Motor neuron (in vitro differentiated cells): ENCODE data around the gene ABHD16B. TPM values are rescaled to one million over a fixed set of nuclear protein-coding genes. Genes with fewer than 3 reads are reported as not detected.
A peak's percentile ranks its signal among the peaks of the same experiment; 100 is the strongest.
"Not testable (repeated sequence)": the region's sequence is repeated elsewhere in the genome, so short reads cannot be mapped to it uniquely, and the experiment has no call there.

Experiments used
- ATAC-seq, 8 experiments: fragments of 200-7000 bp; cut with Tn5 transposase; replicated peaks in 6 of 8; 2 replicates each; pipeline ENCODE4 v1.8.0; 2021; ENCODE audit warnings: mild to moderate bottlenecking in 8 of 8, moderate library complexity in 8 of 8
- H3K27ac ChIP-seq, 2 donors: fragments of 250-450 bp; sonication (Bioruptor Pico); 2 replicates each; pipeline ENCODE4 v1.9.0; 2021; ENCODE audit warnings: antibody characterized with exemption in 2 of 2, mild to moderate bottlenecking in 2 of 2, moderate library complexity in 1 of 2
- H3K4me1 ChIP-seq, 2 donors: fragments of 250-450 bp; sonication (Bioruptor Pico); replicated peaks in 1 of 2; 2 replicates each; pipeline ENCODE4 v1.6.1; 2021; ENCODE audit warnings: antibody characterized with exemption in 2 of 2, mild to moderate bottlenecking in 2 of 2, moderate library complexity in 1 of 2
- H3K4me3 ChIP-seq, 5 donors: fragments of 250-450 bp; sonication (Bioruptor Pico); 2 replicates each; pipeline ENCODE4 v1.9.0; 2021; ENCODE audit warnings: antibody characterized with exemption in 5 of 5, mild to moderate bottlenecking in 5 of 5, moderate library complexity in 4 of 5
- WGBS, 10 experiments: fragments of 450-650 bp; shearing (Covaris generic); methylation state at CpG; one replicate each; pipeline ENCODE4 v1.0.0; 2022; 5-methylcytosine and 5-hydroxymethylcytosine counted together
- in situ Hi-C, 9 experiments: fragments of 400-800 bp; cut with MboI; loops; one replicate each; pipeline ENCODE4 v1.15.0; 2021; ENCODE audit warnings: low sequenced_read_pairs in 9 of 9, low pct_unique_long_range_greater_than_20kb in 2 of 9; ENCODE audit not compliant: unreplicated experiment in 9 of 9
- total RNA-seq, 8 experiments: library from RNA; unstranded; fragments of 300-600 nt; gene quantifications; 2 replicates each; pipeline versions ENCODE4 v1.2.3 to v1.2.4, GENCODE V29; 2022

ABHD16B gene
- total RNA-seq, 8 experiments from 2014 or later: 0.60 TPM; not detected in 7

DNA sequence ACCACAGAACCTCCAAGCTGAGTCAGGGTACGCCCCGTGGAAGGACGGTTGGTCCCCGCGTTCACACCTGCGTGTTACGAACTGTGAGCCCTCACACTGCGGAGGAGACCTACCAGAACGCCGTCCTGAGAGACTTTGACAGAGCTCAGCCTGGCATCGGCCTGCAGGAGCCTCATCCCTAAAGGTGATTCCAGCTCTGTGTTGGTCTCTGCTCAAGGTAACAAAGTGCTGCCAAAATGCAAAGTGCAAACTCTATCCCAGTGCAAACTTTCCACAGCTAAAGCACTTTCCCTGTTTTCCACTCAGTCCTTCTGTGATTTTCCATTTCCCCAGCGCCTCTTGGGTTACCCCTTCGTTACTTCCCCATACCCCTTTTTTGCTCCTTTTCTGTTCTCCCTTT, 21.7 kb upstream of the ABHD16B start:
- H3K4me3 ChIP-seq: no peak overlapping the region
- H3K4me1 ChIP-seq: peaks cover 14 to 21% of the 10 kb centered on the region in 2 donors
- no peak overlapping the region for H3K27ac ChIP-seq
- ATAC-seq: no peak
- WGBS, 10 experiments: 50 to 100% (median 91%) methylated on average over 1 to 9 of the region's 13 CpGs; no CpG with 5 or more reads in 2 of the 10 experiments
- in situ Hi-C loops: no loop called here

DNA sequence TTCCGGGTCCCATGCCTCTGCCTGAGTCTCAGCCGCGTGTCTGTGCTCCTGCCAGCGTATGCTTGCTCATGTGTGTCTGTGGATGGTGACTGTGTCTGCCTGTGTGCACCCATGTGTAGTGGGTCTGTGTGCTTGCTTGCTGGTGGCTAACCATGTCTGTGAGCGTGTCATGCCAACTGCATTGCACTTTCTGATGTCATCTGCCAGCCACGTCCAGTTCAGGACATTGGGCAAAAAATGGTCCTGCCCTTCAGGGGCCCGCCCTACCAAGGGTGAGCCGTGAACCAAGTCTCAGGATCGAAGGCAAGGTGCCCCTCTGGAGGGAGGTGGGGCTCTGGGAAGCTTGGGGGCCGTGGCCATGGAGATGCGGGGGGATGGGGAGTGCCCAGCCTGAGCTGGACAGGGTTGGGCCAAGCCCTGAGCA, 20.9 kb upstream of the ABHD16B start:
- in situ Hi-C loops: no loop called here
- 65 to 92% (median 79%) methylated on average over 1 to 3 of the region's 11 CpGs; no CpG with 5 or more reads in 6 of the 10 experiments for WGBS, 10 experiments
- Histone ChIP-seq H3K27ac (no peak overlapping the region), H3K4me1 (peaks cover 10 to 14% of the 10 kb centered on the region in 2 donors), H3K4me3 (no peak overlapping the region)
- no peak for ATAC-seq

DNA sequence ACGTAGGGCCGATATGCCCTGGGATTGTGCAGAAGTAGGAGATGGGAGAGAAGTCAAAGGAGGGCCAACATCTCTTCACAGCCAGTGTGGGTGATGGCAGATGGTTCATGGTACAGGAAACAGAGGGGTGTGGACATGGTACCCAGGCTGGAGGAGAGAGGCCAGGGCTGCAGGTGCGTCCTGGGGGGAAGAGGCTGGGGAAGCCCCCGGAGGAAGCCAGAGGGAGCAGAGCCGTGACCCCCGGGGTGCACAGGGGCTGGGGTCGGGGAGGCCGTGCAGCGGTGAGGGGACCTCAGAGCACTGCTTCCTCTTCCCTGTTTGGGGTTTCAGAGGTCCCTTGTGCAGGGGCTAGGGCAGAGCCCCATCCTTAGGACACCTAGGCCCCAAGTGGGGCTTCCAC, 19.0 kb upstream of the ABHD16B start:
- peaks cover 19% of the 10 kb centered on the region in 2 donors for H3K4me1 ChIP-seq
- H3K4me3 ChIP-seq: no peak overlapping the region
- WGBS, 10 experiments: 80 to 100% (median 100%) methylated on average over 1 to 2 of the region's 9 CpGs; no CpG with 5 or more reads in 7 of the 10 experiments
- H3K27ac ChIP-seq: no peak overlapping the region
- ATAC-seq: no peak
- in situ Hi-C loops: no loop called here

DNA sequence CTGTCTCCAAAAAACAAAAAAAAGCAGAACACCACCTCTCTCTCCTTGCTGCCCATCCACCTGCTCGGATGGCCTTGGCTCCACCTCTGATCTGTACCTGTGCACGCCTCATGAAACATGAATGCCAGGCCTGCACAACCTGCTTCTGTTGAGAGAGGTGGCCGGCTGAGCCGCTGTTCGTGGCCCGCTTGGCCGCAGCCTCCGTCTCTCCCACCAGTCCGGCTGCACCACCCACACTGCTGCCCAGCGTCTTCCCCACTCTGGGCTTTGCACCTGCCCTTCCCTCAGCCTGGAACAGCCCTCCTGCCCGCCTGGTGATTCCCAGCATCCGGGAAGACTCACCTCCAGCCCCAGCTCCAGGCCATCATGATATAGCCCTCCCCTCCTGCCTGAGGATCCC, 18.1 kb upstream of the ABHD16B start:
- no peak for ATAC-seq
- no CpG with 5 or more reads among the region's 12 CpGs for WGBS, 10 experiments
- Histone ChIP-seq H3K4me3 (no peak overlapping the region), H3K27ac (no peak overlapping the region), H3K4me1 (peaks cover 24 to 29% of the 10 kb centered on the region in 2 donors)
- in situ Hi-C loops: no loop called here

DNA sequence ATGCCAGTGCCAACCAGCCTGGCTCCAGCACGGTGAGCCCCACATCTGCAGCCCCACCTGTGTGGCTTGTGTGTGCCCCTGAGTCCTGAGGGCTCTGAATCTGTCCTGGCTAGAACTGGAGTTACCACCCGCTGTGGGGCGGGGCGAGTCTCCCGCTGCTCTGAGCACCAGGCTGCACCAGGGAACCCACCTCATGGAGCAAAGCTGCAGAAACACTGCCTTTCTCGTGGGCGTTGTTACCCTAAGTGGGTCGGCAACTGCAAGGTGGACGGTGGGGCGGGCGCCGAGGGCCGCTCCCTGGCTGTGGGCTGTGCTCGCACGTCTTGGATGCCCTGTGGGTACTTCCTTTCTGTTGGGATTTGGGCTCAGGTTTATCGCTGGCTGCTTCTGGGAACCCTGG, 17.5 kb upstream of the ABHD16B start:
- Histone ChIP-seq H3K4me3 (no peak overlapping the region), H3K27ac (no peak overlapping the region), H3K4me1 (peaks cover 24 to 34% of the 10 kb centered on the region in 2 donors)
- WGBS, 10 experiments: 70% methylated on average over 5 of the region's 16 CpGs; no CpG with 5 or more reads in 9 of the 10 experiments
- ATAC-seq: no peak
- in situ Hi-C loops: no loop called here

DNA sequence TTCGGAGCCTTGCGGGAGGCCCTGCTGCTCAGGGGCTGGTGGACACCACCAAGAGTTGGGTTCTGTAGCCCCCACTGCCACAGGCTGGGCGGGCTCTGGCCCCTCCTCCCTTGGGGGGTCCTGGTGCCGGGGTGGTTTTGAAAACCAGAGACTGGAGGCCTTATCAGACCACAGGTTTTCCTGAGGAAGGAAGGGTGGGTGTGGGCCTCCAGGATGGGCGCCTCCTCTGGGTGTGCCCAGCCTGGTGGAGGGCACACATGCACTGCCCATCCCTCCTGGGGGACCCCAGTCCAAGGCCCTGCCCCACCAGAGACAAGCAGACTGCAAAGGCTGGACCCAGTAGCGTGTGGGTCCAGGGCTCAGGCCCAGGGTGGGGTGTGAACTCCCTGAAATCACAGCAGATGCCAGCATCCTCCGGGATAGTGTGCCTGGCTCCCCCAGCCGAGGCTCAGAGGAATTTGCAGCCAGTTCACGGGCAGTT, 16.7 kb upstream of the ABHD16B start:
- H3K4me3 ChIP-seq: no peak overlapping the region
- WGBS, 10 experiments: 0 to 100% (median 70%) methylated on average over 1 to 3 of the region's 9 CpGs; no CpG with 5 or more reads in 6 of the 10 experiments
- in situ Hi-C loops: no loop called here
- H3K4me1 ChIP-seq: peaks cover 24 to 34% of the 10 kb centered on the region in 2 donors
- no peak overlapping the region for H3K27ac ChIP-seq
- ATAC-seq: no peak

DNA sequence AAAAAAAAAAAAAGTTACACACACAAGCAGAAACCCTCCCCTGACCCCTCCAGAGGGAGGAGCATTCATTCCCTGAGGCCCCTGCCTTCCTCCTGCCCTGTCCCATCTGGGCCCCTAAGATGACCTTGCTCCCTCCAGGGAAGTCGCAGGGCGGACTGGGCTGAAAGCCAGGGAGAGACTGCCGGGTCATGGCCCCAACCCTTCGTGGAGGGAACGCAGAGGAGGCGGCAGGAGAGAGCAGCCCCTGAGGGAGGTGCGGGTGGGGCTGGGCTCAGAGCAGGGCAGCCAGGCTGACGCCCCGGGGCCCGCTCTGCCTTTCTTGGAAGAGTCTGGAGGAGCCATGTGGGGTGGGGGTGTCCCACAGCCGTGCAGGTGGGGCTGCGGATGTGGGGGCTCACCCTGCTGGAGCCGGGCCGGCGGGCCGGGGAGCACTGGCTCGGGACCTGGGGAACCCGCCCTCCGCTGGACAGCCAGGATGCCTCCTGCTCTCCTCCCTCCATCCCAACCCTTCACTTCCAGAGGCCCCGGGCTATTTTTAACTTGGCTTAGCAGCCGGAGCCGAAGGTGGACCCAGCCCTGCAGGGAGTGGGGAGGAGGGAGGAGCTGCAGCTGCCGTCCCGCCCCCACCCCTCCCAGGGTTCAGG, 15.0 kb upstream of the ABHD16B start:
- Histone ChIP-seq H3K4me3 (peak overlapping the region in 3 of 5 donors; percentile 1 to 26 (median 19)), H3K27ac (peak overlapping the region; percentile 47 to 85), H3K4me1 (peaks cover 24 to 34% of the 10 kb centered on the region in 2 donors)
- ATAC-seq: peak; percentile 86 to 94 (median 91)
- 5 to 7% methylated on average over 3 to 4 of the region's 24 CpGs; no CpG with 5 or more reads in 8 of the 10 experiments for WGBS, 10 experiments
- in situ Hi-C loops: no loop called here

DNA sequence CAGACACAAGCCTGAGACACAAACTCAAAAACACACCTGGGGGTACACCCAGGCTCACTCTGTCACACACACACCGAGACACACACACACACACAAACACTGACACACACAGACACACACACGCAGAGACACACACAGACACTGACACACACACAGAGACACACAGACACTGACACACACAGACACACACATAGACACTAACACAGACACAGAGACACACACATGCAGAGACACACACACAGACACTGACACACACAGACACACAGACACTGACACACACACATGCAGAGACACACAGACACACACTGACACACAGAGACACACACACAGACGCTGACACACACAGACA, 14.4 kb upstream of the ABHD16B start:
- peak overlapping the region; percentile 47 to 85 for H3K27ac ChIP-seq
- H3K4me3 ChIP-seq: no peak overlapping the region
- in situ Hi-C loops: no loop called here
- WGBS, 10 experiments: 0% methylated on average over 1 of the region's 3 CpGs; no CpG with 5 or more reads in 9 of the 10 experiments
- peak in 1 of 8 experiments; percentile 1 for ATAC-seq
- peaks cover 24 to 34% of the 10 kb centered on the region in 2 donors for H3K4me1 ChIP-seq

DNA sequence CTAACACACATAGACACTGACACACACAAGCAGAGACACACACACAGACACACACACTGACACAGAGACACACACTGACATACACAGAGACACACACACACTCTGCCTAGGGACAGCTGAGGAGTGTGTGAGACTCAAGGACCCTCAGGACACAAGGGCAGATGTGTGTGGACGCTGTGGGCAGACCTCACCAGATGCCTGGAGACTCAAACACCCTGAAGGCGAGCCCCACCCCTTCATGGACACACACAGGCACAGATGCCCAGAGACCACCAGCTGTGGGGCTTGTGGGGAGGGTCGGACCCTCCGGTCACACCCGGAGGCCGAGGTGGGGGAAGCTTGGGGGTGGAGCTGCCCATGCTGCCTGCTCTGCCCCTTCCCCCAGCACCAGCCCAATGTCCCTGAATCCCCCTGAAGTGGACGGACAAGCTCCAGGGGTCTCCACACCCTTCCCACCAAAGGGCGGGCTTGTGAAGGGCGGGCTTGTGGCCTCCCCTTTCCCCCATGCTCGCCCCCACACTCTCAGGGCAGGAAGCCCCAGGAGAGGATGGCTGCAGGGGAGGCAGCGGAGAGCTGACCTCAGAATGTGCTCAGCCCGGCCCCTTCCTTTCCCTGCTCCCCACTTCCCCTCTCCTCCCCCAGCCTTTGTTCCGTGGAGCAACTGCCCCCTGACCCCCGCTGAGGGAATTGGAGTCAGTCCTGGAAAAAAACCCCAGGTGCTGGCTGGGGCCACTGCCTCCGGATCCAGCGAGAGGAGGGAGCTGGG, 13.9 kb upstream of the ABHD16B start:
- H3K4me3 ChIP-seq: no peak overlapping the region
- in situ Hi-C loops: no loop called here
- peak in 7 of 8 experiments; percentile 1 to 25 (median 20) for ATAC-seq
- no CpG with 5 or more reads among the region's 16 CpGs for WGBS, 10 experiments
- H3K4me1 ChIP-seq: peaks cover 24 to 34% of the 10 kb centered on the region in 2 donors
- H3K27ac ChIP-seq: peak overlapping the region; percentile 52 to 85

DNA sequence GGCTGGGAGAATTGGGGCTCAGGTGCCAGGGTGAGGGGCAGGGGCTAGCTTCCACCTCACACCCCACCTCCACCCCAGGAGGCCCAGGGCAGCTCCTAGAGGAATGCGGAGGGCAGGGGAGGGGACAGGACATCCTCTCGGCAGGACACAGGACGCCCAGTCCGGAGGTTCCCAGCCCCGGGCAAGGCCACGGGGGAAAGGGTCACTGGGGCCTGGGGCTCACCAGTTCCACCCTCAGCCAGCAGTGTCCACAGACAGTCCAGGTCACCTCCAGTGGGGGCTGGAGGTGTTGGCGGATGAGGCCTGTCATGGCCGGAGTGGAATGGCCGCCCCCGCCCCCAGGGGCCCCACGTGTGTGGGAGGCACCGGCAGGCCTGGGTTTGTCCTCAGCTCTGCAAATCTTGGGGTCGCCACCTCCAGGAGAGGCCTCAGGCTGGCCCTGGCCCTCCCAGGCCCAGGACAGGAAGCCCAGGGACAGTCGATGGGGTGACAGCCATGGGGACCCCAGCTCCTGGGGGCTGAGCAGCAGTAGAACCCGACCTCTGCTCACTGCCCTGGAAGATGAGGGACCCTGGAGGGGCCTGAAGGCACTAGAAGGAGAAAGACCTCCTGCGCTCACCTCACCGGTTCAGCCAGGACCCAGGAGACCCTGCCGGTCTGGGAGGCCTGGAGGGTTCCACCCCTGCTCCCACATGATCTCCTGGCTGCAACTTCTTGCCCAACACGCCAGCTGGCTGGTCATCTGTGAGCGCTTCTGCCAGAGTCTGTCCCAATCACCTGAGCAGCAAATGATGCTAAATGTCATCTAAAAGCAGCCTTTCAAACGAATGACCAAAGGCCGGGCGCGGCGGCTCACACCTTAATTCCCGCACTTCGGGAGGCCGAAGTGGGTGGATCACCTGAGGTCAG, 13.0 kb upstream of the ABHD16B start:
- no peak overlapping the region for H3K4me3 ChIP-seq
- peaks cover 24 to 34% of the 10 kb centered on the region in 2 donors for H3K4me1 ChIP-seq
- peak overlapping the region; percentile 52 to 85 for H3K27ac ChIP-seq
- WGBS, 10 experiments: 53 to 94% (median 90%) methylated on average over 2 to 12 of the region's 28 CpGs; no CpG with 5 or more reads in 7 of the 10 experiments
- no peak for ATAC-seq
- in situ Hi-C loops: no loop called here

DNA sequence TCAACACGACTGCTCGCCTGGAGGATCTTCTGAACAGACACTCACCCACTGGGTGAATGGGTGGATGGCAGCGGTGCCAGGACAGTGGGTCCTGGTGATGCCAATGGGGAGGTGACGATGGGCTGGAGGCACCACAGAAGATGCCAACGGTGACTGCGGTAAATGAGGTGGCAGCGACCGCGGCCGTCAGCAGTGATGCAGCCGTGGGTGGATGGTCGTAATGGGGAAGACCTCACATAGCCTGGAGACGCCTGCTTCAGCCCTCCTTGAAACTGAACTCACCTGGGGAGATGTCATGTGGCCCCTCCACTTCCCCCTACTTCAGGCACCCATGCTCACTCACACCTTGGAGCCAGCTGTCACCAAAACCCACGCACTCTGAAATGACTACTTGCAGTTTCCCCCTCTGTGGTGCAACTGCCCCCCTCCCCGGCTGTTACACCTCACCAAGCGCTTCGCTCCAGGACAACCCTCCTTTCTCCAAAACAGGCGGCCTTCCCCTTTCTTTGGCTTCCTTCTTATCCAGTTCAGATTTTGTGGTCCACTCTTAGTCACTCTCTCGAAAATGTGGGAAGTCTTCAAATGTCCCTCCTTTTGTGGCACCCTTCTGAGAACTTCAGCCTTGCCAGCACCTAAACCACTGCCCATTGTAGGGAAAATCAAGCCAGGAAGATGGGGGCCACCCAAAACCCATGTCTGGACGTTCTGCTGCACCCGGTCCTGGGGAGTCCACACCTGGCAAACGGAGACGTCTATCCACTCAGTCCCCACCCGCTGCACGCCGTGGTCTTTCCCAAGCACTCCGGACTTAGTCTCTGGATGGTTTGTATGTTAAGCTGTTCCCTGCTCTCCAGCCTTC, 10.4 kb upstream of the ABHD16B start:
- peaks cover 43 to 50% of the 10 kb centered on the region in 2 donors for H3K4me1 ChIP-seq
- no peak overlapping the region for H3K27ac ChIP-seq
- H3K4me3 ChIP-seq: no peak overlapping the region
- no peak for ATAC-seq
- 61 to 100% (median 89%) methylated on average over 2 to 5 of the region's 27 CpGs; no CpG with 5 or more reads in 5 of the 10 experiments for WGBS, 10 experiments
- in situ Hi-C loops: loop anchor here in 2 of 9 experiments (25.0 kb wide), 2 partner anchors 89 to 314 kb away; partner anchors contain the start of genes PTK6 (in 1 of the 2) and SRMS (in 1 of the 2)

DNA sequence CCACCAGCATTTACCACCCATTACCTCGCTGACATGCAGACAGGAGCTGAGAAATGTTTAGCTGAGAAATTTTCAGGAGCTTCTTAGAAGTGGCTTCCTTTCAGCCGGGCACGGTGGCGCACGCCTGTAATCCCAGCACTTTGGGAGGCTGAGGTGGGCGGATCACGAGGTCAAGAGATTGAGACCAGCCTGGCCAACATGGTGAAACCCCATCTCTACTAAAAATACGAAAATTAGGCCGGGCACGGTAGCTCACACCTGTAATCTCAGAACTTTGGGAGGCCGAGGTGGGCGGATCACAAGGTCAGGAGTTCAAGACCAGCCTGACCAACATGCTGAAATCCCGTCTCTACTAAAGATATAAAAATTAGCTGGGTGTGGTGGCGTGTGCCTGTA, 9.8 kb upstream of the ABHD16B start:
- WGBS, 10 experiments: 76 to 100% (median 98%) methylated on average over 1 to 8 of the region's 14 CpGs; no CpG with 5 or more reads in 4 of the 10 experiments
- ATAC-seq, H3K4me3 ChIP-seq, H3K27ac ChIP-seq: not testable (repeated sequence)
- in situ Hi-C loops: loop anchor here in 2 of 9 experiments (25.0 kb wide), 2 partner anchors 89 to 314 kb away; partner anchors contain the start of genes PTK6 (in 1 of the 2) and SRMS (in 1 of the 2)
- H3K4me1 ChIP-seq: peaks cover 40 to 48% of the 10 kb centered on the region in 2 donors
